ENCODE results near the gene ITK. TPM values are rescaled to one million over a fixed set of nuclear protein-coding genes. Genes with fewer than 3 reads are reported as not detected.

ITK gene
- total RNA-seq, 2 donors from 2014 or later = 0.33 to 0.90 TPM

DNA sequence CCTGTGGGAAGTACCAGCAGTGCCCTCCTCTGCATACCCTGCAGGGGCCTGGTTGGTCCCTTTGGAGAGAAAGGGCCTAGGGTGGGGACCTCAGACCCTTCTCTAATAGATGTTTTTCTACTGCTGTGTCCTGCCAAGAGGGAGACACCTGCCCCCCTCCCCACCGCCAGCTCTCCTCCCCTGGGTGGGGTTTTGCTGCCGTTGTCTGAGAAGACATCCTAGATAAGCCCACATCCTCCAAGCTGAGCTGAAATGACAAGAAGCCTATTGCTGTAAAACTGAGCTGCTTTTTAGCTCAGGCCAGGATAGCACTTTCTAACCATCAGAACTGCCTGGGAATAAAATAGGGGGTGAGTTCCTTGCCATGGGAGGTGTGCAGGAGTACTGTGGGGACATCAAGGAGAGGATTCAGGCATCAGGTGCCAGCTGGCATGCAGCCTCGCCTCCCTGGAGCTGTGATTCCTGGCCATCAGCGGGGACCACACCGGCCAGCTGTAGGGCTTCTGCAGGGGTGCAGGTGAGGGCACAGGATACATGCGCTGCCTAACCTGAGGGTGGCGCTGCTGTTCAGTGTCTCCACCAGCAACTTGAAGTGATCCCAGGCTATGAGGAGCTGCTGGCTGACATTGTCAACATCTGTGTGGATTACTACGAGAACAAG lies 123.2 kb downstream of the ITK start:
- TF ChIP-seq, protein P1, sequence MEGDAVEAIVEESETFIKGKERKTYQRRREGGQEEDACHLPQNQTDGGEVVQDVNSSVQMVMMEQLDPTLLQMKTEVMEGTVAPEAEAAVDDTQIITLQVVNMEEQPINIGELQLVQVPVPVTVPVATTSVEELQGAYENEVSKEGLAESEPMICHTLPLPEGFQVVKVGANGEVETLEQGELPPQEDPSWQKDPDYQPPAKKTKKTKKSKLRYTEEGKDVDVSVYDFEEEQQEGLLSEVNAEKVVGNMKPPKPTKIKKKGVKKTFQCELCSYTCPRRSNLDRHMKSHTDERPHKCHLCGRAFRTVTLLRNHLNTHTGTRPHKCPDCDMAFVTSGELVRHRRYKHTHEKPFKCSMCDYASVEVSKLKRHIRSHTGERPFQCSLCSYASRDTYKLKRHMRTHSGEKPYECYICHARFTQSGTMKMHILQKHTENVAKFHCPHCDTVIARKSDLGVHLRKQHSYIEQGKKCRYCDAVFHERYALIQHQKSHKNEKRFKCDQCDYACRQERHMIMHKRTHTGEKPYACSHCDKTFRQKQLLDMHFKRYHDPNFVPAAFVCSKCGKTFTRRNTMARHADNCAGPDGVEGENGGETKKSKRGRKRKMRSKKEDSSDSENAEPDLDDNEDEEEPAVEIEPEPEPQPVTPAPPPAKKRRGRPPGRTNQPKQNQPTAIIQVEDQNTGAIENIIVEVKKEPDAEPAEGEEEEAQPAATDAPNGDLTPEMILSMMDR (IDR thresholded peaks at IDR 0.05) = peak in 1 of 2 donors; percentile 64
- no peak for DNase-seq (ENCODE audit: low spot score)
- H3K27me3 ChIP-seq = no peaks in the 10 kb centered on the region
- H3K9me3 ChIP-seq = no peaks in the 10 kb centered on the region
- H3K4me3 ChIP-seq = no peak overlapping the region
- H3K4me1 ChIP-seq = peaks cover 0 to 8% of the 10 kb centered on the region in 2 donors
- no peaks in the 10 kb centered on the region for H3K36me3 ChIP-seq
- H3K27ac ChIP-seq = no peak overlapping the region

Other genes with a start within 250 kb of the ITK start
- gene TIMD4, start 217.6 kb upstream of the ITK start, total RNA-seq = under 1 TPM in 1 of 2 donors, not detected in 1; 0.71 TPM
- not detected for gene HAVCR1, start 121.7 kb upstream of the ITK start, total RNA-seq
- 1 to 10 TPM; 1.8 to 3.7 TPM for gene HAVCR2, start 71.8 kb upstream of the ITK start, total RNA-seq
- 1 to 10 TPM; 6.2 to 6.8 TPM for gene MED7, start 38.0 kb upstream of the ITK start, total RNA-seq
- gene GARIN3, start 14.6 kb upstream of the ITK start, total RNA-seq = not detected
- gene CYFIP2, start 85.3 kb downstream of the ITK start, total RNA-seq = 10 to 100 TPM; 51.5 to 55.4 TPM